Lower lobe of right lung (tissue), 2 donors: ENCODE results near the gene PDSS2. TPM values are rescaled to one million over a fixed set of nuclear protein-coding genes. Genes with fewer than 3 reads are reported as not detected.

Experiments used
- ATAC-seq, 2 donors: fragments of 200-7000 bp; cut with Tn5 transposase; one replicate each; pipeline ENCODE4 v1.9.1; 2020 to 2022; ENCODE audit warnings: mild to moderate bottlenecking in 2 of 2, moderate library complexity in 2 of 2
- DNase-seq: peaks from one replicate; pipeline ENCODE4 v3.0.0-alpha.2; 2020
- H3K27ac ChIP-seq: fragments of 200-600 bp; one replicate; pipeline ENCODE4 v1.8.0; 2022
- H3K27me3 ChIP-seq: fragments of 200-600 bp; one replicate; pipeline ENCODE4 v1.8.0; 2022; ENCODE audit warnings: low read depth
- H3K36me3 ChIP-seq: fragments of 200-600 bp; one replicate; pipeline ENCODE4 v1.8.0; 2022; ENCODE audit warnings: mild to moderate bottlenecking
- H3K4me1 ChIP-seq: fragments of 200-600 bp; one replicate; pipeline ENCODE4 v1.8.0; 2022
- H3K4me3 ChIP-seq: fragments of 200-600 bp; one replicate; pipeline ENCODE4 v1.8.0; 2022; ENCODE audit warnings: mild to moderate bottlenecking
- H3K9me3 ChIP-seq: fragments of 200-600 bp; one replicate; pipeline ENCODE4 v1.8.0; 2022
- intact Hi-C: fragments of 100-400 bp; cut with DNase I; formaldehyde crosslinking; loops from one replicate; pipeline ENCODE4 v1.11.0; 2022
- total RNA-seq: library from RNA; stranded (reverse); fragmentation: NEBNext Ultra II Directional; extraction: Animal tissue kit (Norgen Biotek cat#: 25700); gene quantifications from one replicate; pipeline ENCODE4 v1.2.1, GENCODE V29; 2021
- TF ChIP-seq, protein P1 (sequence below): fragments of 200-600 bp; IDR thresholded peaks from one replicate; pipeline ENCODE4 v1.8.0; 2022; ENCODE audit warnings: antibody characterized with exemption, mild to moderate bottlenecking
- donor health status: DM: no; HTN: yes; CAD: no; lungs with severe emphysema.

Gene PDSS2
- total RNA-seq, 1 donor from 2014 or later: 14.9 TPM

DNA sequence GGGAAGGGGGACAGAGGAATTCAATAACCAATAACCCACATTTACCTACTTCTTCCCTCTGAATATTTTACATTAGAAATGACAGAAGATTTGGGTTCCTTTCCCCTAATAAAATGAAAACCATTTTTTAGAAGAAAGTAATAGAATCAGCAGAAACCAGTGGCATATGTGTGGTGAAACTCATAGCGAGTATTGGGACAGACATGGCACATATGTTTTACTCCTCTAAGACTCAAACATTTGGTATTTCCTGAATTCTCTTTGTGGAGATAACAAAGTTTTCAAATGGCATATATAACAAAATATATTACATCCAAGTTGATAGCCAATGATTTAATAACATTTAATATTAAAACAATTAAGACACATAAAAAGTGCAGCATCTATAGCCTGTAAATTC, 331.2 kb downstream of the PDSS2 start:
- DNase-seq (no peak), ATAC-seq (no peak)
- Histone ChIP-seq H3K4me3 (no peak overlapping the region), H3K9me3 (no peaks in the 10 kb centered on the region), H3K27me3 (no peaks in the 10 kb centered on the region), H3K36me3 (no peaks in the 10 kb centered on the region), H3K4me1 (no peaks in the 10 kb centered on the region), H3K27ac (no peak overlapping the region)
- intact Hi-C loops: no loop called here
- TF ChIP-seq, protein P1, sequence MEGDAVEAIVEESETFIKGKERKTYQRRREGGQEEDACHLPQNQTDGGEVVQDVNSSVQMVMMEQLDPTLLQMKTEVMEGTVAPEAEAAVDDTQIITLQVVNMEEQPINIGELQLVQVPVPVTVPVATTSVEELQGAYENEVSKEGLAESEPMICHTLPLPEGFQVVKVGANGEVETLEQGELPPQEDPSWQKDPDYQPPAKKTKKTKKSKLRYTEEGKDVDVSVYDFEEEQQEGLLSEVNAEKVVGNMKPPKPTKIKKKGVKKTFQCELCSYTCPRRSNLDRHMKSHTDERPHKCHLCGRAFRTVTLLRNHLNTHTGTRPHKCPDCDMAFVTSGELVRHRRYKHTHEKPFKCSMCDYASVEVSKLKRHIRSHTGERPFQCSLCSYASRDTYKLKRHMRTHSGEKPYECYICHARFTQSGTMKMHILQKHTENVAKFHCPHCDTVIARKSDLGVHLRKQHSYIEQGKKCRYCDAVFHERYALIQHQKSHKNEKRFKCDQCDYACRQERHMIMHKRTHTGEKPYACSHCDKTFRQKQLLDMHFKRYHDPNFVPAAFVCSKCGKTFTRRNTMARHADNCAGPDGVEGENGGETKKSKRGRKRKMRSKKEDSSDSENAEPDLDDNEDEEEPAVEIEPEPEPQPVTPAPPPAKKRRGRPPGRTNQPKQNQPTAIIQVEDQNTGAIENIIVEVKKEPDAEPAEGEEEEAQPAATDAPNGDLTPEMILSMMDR: no peak

DNA sequence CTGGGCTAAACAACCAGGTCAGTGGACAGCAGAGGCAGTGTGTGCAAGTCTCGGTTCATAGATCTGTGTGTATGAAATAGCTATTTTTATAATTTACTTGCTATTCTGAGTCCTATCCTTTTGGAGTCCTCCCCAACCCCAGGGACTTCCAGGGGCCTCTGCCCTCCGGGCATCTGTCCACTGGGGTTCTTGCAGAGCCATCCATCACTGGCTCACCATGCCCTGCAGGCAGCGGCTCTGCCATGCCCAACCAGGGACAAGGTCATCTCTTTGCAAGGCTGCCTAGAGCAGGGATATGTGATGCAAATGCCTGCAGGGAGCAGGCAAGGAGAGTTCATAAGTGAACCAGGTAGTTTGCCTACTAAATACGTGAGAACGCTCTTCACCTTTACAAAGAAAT, 333.6 kb downstream of the PDSS2 start:
- ATAC-seq (no peak), DNase-seq (no peak)
- TF ChIP-seq, protein P1: no peak
- no peaks in the 10 kb centered on the region for H3K9me3 ChIP-seq
- no peaks in the 10 kb centered on the region for H3K4me1 ChIP-seq
- intact Hi-C loops: no loop called here
- H3K4me3 ChIP-seq: no peak overlapping the region
- H3K27ac ChIP-seq: no peak overlapping the region
- H3K27me3 ChIP-seq: no peaks in the 10 kb centered on the region
- H3K36me3 ChIP-seq: no peaks in the 10 kb centered on the region

DNA sequence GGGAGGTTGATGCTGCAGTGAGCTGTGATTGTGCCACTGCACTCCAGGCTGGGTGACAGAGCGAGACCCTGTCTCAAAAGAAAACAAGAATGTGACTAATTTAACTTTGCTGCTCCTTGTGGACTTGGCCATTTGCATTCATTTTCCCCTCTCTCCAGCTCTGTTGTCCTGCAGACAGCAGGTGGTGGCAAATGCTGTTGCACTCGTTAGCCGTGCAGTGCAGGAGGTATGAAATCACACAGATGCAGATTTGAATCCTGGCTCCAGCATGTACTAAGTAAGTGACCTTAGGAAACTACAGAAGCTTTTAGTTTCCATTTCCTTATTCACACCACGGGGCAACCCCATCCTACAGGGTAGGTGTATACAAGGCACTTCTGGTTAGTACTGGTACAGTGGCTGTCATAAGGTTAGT, 334.4 kb downstream of the PDSS2 start:
- no peak overlapping the region for H3K27ac ChIP-seq
- no peak for DNase-seq
- H3K4me1 ChIP-seq: no peaks in the 10 kb centered on the region
- no peaks in the 10 kb centered on the region for H3K36me3 ChIP-seq
- ATAC-seq: no peak
- H3K9me3 ChIP-seq: no peaks in the 10 kb centered on the region
- no peak overlapping the region for H3K4me3 ChIP-seq
- TF ChIP-seq, protein P1: no peak
- intact Hi-C loops: no loop called here
- H3K27me3 ChIP-seq: no peaks in the 10 kb centered on the region

DNA sequence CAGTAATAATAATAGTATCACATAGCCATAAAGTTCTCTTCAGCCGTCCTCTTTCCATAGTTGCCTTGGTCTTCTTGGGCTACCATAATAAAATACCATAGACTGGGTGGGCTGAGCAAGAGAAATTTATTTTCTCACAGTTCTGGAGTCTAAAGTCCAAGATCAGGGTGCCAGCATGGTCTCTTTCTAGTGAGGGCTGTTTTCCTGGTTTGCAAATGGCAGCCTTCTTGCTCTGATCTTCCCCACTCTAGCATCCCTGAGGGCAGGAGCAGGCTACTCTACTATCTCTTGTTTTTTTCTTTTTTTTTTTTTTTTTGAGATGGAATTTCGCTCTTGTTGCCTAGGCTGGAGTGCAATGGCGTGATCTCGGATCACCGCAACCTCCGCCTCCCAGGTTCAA, 335.9 kb downstream of the PDSS2 start:
- no peaks in the 10 kb centered on the region for H3K9me3 ChIP-seq
- DNase-seq (no peak), ATAC-seq (no peak)
- no peaks in the 10 kb centered on the region for H3K27me3 ChIP-seq
- no peaks in the 10 kb centered on the region for H3K4me1 ChIP-seq
- no peaks in the 10 kb centered on the region for H3K36me3 ChIP-seq
- H3K27ac ChIP-seq: no peak overlapping the region
- intact Hi-C loops: no loop called here
- H3K4me3 ChIP-seq: no peak overlapping the region
- TF ChIP-seq, protein P1: no peak

DNA sequence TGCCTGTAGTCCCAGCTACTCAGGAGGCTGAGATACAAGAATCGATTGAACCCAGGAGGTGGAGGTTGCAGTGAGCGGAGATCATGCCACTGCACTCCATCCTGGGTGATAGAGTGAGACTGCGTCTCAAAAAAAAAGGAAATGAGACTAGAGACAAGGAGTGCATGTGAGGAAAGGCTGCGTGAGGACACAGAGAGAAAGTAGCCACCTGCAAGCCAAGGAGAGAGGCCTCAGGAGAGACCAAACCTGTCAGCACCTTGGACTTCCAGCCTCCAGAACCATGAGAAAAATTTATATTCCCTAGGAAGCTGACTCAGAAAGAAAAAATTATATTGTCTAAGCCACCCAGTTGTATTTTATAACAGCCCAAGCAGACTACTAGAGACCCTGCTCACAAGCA, 336.6 kb downstream of the PDSS2 start:
- TF ChIP-seq, protein P1: no peak
- intact Hi-C loops: no loop called here
- no peak for ATAC-seq
- Histone ChIP-seq H3K27ac (no peak overlapping the region), H3K27me3 (peaks cover 3% of the 10 kb centered on the region), H3K4me1 (no peaks in the 10 kb centered on the region), H3K36me3 (no peaks in the 10 kb centered on the region), H3K9me3 (no peaks in the 10 kb centered on the region), H3K4me3 (no peak overlapping the region)
- no peak for DNase-seq

DNA sequence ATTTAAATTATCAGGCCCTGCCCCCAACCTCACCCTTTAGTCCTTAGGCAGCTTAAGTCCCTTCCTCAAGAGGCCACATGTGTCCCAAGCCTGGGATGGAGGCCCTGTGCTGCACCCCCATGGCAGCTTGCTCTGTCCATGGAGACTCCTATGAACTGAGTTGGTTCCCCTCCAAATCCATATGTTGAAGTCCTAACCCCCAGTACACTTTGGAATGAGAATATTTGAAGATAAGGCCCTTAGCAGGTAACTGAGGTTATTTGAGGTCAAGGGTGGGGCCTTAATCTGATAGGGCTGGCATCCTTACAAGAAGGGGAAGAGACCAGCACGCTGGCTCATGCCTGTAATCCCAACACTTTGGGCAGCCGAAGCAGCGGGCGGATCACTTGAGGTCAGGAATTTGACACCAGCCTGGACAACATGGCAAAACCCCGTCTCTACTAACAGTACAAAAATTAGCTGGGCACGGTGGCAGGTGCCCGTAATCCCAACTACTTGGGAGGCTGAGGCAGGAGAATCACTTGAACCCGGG, 337.3 kb downstream of the PDSS2 start:
- no peak for DNase-seq

More for the DNA sequence above, 337.3 kb downstream of the PDSS2 start:
- H3K36me3 ChIP-seq: no peaks in the 10 kb centered on the region
- H3K9me3 ChIP-seq: no peaks in the 10 kb centered on the region
- H3K4me3 ChIP-seq: no peak overlapping the region
- H3K27me3 ChIP-seq: peaks cover 3% of the 10 kb centered on the region
- TF ChIP-seq, protein P1: no peak
- peaks cover 1% of the 10 kb centered on the region for H3K4me1 ChIP-seq
- no peak overlapping the region for H3K27ac ChIP-seq
- intact Hi-C loops: no loop called here
- ATAC-seq: no peak
